Measurements from ENCODE around the gene GALNTL6. TPM values are rescaled to one million over a fixed set of nuclear protein-coding genes. Genes with fewer than 3 reads are reported as not detected.

The GALNTL6 gene
- total and polyA plus RNA-seq, 2 experiments from 2014 or later = 0.38 to 0.40 TPM

DNA sequence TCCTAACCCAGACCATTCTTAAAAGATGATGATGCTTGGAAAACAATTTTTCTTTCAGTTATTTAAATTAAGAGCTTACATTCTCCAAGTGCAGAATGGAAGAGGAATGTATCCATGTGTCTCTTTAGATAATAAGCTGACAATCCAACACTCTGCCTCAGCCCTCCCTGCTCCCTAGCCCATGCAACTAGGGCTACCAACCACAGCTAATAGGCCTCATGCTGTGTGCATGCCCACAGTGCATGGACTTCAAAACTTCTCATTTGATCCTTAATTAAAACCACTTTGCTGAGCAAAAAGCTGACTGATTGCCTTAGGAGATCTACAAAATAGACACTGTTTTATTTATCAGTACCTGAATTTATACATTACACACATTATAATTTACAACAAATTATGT lies 473.9 kb downstream of the GALNTL6 start (continued):
- TF ChIP-seq ZNF462 (CRISPR knock-in tag; IDR thresholded peaks at IDR 0.05) (no peak), ETS1 (IDR thresholded peaks at IDR 0.05) (no peak)

GRCh38 chr4:172305698-172306097 lies 492.5 kb downstream of the GALNTL6 start:
- Histone ChIP-seq H3K4me3 (no peak overlapping the region), H2AFZ (no peak overlapping the region), H3K4me2 (no peak overlapping the region), H4K20me1 (replicated peaks; ENCODE audit: insufficient read depth) (no peaks in the 10 kb centered on the region), H3K36me3 (ENCODE audit: insufficient read depth) (no peaks in the 10 kb centered on the region), H3K27ac (ENCODE audit: low read depth) (no peak overlapping the region), H3K79me2 (replicated peaks; ENCODE audit: insufficient read depth) (no peaks in the 10 kb centered on the region), H3K27me3 (ENCODE audit: insufficient read depth) (no peaks in the 10 kb centered on the region), H3K4me1 (ENCODE audit: insufficient read depth) (no peaks in the 10 kb centered on the region), H3F3A (replicated peaks; ENCODE audit: low read depth) (no peaks in the 10 kb centered on the region), H3K9me2 (ENCODE audit: insufficient read depth) (no peaks in the 10 kb centered on the region)
- H3K27me3 Mint-ChIP-seq (ENCODE audit: insufficient read depth, low read depth, poor library complexity) = no peaks in the 10 kb centered on the region
- no peaks in the 10 kb centered on the region for H3K4me1 Mint-ChIP-seq
- ATAC-seq (no peak), DNase-seq (ENCODE audit: low spot score) (no peak)
- H3K4me3 Mint-ChIP-seq = no peak overlapping the region
- no peak overlapping the region for H3K27ac Mint-ChIP-seq
- peaks cover 4% of the 10 kb centered on the region; the same call in 1 of the 3 replicates for H3K9me3 Mint-ChIP-seq
- no peaks in the 10 kb centered on the region for H3K36me3 Mint-ChIP-seq (ENCODE audit: low read depth)
- no peak for TF ChIP-seq NANOG (IDR thresholded peaks at IDR 0.05; ENCODE audit: borderline replicate concordance)
- TF ChIP-seq ZNF462 (CRISPR knock-in tag; IDR thresholded peaks at IDR 0.05) = no peak
- TF ChIP-seq STAT1 (IDR thresholded peaks at IDR 0.05; ENCODE audit: unreplicated experiment) = no peak
- TF ChIP-seq, protein P1, sequence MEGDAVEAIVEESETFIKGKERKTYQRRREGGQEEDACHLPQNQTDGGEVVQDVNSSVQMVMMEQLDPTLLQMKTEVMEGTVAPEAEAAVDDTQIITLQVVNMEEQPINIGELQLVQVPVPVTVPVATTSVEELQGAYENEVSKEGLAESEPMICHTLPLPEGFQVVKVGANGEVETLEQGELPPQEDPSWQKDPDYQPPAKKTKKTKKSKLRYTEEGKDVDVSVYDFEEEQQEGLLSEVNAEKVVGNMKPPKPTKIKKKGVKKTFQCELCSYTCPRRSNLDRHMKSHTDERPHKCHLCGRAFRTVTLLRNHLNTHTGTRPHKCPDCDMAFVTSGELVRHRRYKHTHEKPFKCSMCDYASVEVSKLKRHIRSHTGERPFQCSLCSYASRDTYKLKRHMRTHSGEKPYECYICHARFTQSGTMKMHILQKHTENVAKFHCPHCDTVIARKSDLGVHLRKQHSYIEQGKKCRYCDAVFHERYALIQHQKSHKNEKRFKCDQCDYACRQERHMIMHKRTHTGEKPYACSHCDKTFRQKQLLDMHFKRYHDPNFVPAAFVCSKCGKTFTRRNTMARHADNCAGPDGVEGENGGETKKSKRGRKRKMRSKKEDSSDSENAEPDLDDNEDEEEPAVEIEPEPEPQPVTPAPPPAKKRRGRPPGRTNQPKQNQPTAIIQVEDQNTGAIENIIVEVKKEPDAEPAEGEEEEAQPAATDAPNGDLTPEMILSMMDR (conservative IDR thresholded peaks at IDR 0.05; ENCODE audit: low read depth in 2 of 2) = no peak
- no peak for TF ChIP-seq JUNB (IDR thresholded peaks at IDR 0.05; ENCODE audit: unreplicated experiment)
